ENCODE data around the gene SV2B. TPM values are rescaled to one million over a fixed set of nuclear protein-coding genes. Genes with fewer than 3 reads are reported as not detected.

The SV2B gene
- total and polyA plus RNA-seq, 2 donors (not counting 1 experiment from before 2014, with no cell fraction given), result not detected

GRCh38 chr15:91228890-91229289 lies 128.8 kb downstream of the SV2B start:
- TF ChIP-seq EZH2 (IDR thresholded peaks at IDR 0.05; ENCODE audit: borderline replicate concordance, insufficient read depth, low read depth, low read length, poor library complexity, severe bottlenecking) (no peak), CTCF (IDR thresholded peaks at IDR 0.05) (no peak)
- Mint-ChIP-seq H3K9me3 (ENCODE audit: insufficient read depth) (no peaks in the 10 kb centered on the region), H3K27ac (no peak overlapping the region), H3K27me3 (peaks cover 48% of the 10 kb centered on the region), H3K4me3 (no peak overlapping the region), H3K4me1 (no peaks in the 10 kb centered on the region)
- Histone ChIP-seq H3K36me3 (replicated peaks in 1 of 2; ENCODE audit: control extremely low read depth in 1 of 2, control insufficient read depth in 1 of 2, extremely low read depth in 1 of 2, insufficient read depth in 2 of 2, low read length in 1 of 2) (no peaks in the 10 kb centered on the region), H3K27ac (ENCODE audit: low read length in 2 of 2) (no peak overlapping the region), H3K9me3 (ENCODE audit: control extremely low read depth in 1 of 3, control insufficient read depth in 2 of 3, insufficient read depth in 1 of 3, low read length in 2 of 3) (peaks cover 0 to 3% (median 0%) of the 10 kb centered on the region in 3 donors), H3K27me3 (replicated peaks in 1 of 4; ENCODE audit: control extremely low read depth in 1 of 4, control insufficient read depth in 3 of 4, insufficient read depth in 4 of 4, low read length in 3 of 4) (peaks cover 0 to 10% (median 2%) of the 10 kb centered on the region in 4 experiments), H3K9ac (ENCODE audit: low read length) (no peak overlapping the region), H4K20me1 (ENCODE audit: control insufficient read depth, insufficient read depth, low read length, poor library complexity, severe bottlenecking) (no peaks in the 10 kb centered on the region), H3K4me1 (ENCODE audit: control insufficient read depth in 2 of 2, insufficient read depth in 2 of 2, low read length in 2 of 2) (no peaks in the 10 kb centered on the region), H3K79me2 (ENCODE audit: control insufficient read depth, insufficient read depth, low read length) (no peaks in the 10 kb centered on the region), H2AFZ (ENCODE audit: insufficient read depth, low read depth, low read length, poor library complexity, severe bottlenecking) (no peak overlapping the region), H3K4me2 (replicated peaks; ENCODE audit: low read depth, low read length, poor library complexity, severe bottlenecking) (no peak overlapping the region), H3K4me3 (ENCODE audit: control extremely low read depth in 1 of 5, extremely low read depth in 1 of 5, insufficient read depth in 1 of 5, low read depth in 2 of 5, low read length in 4 of 5) (no peak overlapping the region)
- intact Hi-C loops (cut with micrococcal nuclease), result no loop called here
- 95% methylated on average over 6 of the region's 9 CpGs for WGBS (ENCODE audit: insufficient coverage)
- POLR2A ChIA-PET, result no interaction called here
- ATAC-seq (ENCODE audit: low read depth) (no peak), DNase-seq (no peak)
- CTCF ChIA-PET, result no interaction called here

- no peak overlapping the region for H3K4me3 ChIP-seq (ENCODE audit: control extremely low read depth in 1 of 5, extremely low read depth in 1 of 5, insufficient read depth in 1 of 5, low read depth in 2 of 5, low read length in 4 of 5)
- CTCF ChIA-PET, result no interaction called here
- POLR2A ChIA-PET, result no interaction called here
- H3K27me3 Mint-ChIP-seq, result peaks cover 52% of the 10 kb centered on the region
- 90% methylated on average over 6 of the region's 6 CpGs for WGBS (ENCODE audit: insufficient coverage)
- no peaks in the 10 kb centered on the region for H3K9me3 Mint-ChIP-seq (ENCODE audit: insufficient read depth)
- no peaks in the 10 kb centered on the region for H4K20me1 ChIP-seq (ENCODE audit: control insufficient read depth, insufficient read depth, low read length, poor library complexity, severe bottlenecking)
- H3K4me2 ChIP-seq (replicated peaks; ENCODE audit: low read depth, low read length, poor library complexity, severe bottlenecking), result no peak overlapping the region
- H3K36me3 ChIP-seq (replicated peaks in 1 of 2; ENCODE audit: control extremely low read depth in 1 of 2, control insufficient read depth in 1 of 2, extremely low read depth in 1 of 2, insufficient read depth in 2 of 2, low read length in 1 of 2), result no peaks in the 10 kb centered on the region
- peaks cover 0 to 3% (median 0%) of the 10 kb centered on the region in 3 donors for H3K9me3 ChIP-seq (ENCODE audit: control extremely low read depth in 1 of 3, control insufficient read depth in 2 of 3, insufficient read depth in 1 of 3, low read length in 2 of 3)
- no peak overlapping the region for H3K27ac Mint-ChIP-seq
- TF ChIP-seq CTCF (IDR thresholded peaks at IDR 0.05) (no peak), EZH2 (IDR thresholded peaks at IDR 0.05; ENCODE audit: borderline replicate concordance, insufficient read depth, low read depth, low read length, poor library complexity, severe bottlenecking) (no peak)
- no peak overlapping the region for H3K9ac ChIP-seq (ENCODE audit: low read length)
- no peak overlapping the region for H3K27ac ChIP-seq (ENCODE audit: low read length in 2 of 2)
- no peaks in the 10 kb centered on the region for H3K4me1 ChIP-seq (ENCODE audit: control insufficient read depth in 2 of 2, insufficient read depth in 2 of 2, low read length in 2 of 2)
- H2AFZ ChIP-seq (ENCODE audit: insufficient read depth, low read depth, low read length, poor library complexity, severe bottlenecking), result no peak overlapping the region
- no peak for ATAC-seq (ENCODE audit: low read depth)
- H3K4me1 Mint-ChIP-seq, result no peaks in the 10 kb centered on the region
- intact Hi-C loops (cut with micrococcal nuclease), result no loop called here
- H3K4me3 Mint-ChIP-seq, result no peak overlapping the region
- no peak for DNase-seq
- H3K27me3 ChIP-seq (replicated peaks in 1 of 4; ENCODE audit: control extremely low read depth in 1 of 4, control insufficient read depth in 3 of 4, insufficient read depth in 4 of 4, low read length in 3 of 4), result peaks cover 0 to 13% (median 1%) of the 10 kb centered on the region in 4 experiments
- H3K79me2 ChIP-seq (ENCODE audit: control insufficient read depth, insufficient read depth, low read length), result no peaks in the 10 kb centered on the region
These were observed 131.6 kb downstream of the SV2B start for GRCh38 chr15:91231703-91232102.

All from B cell (primary cell).